Measurements from ENCODE around the gene BNIP1. TPM values are rescaled to one million over a fixed set of nuclear protein-coding genes. Genes with fewer than 3 reads are reported as not detected.

Gene BNIP1
- total RNA-seq, 2 experiments from 2014 or later, result 22.5 to 24.4 TPM

- Mint-ChIP-seq H3K9me3 (peaks cover 3% of the 10 kb centered on the region), H3K27ac (no peak overlapping the region)
These were observed 67.0 kb downstream of the BNIP1 start for GRCh38 chr5:173211284-173211683.

GRCh38 chr5:173213236-173213933 is 69.1 kb downstream of the BNIP1 start:
- H3K27me3 ChIP-seq (ENCODE audit: control insufficient read depth in 1 of 2, insufficient read depth in 2 of 2, low read length in 2 of 2), result peaks cover 0 to 3% of the 10 kb centered on the region in 2 experiments
- no peaks in the 10 kb centered on the region for H3K4me1 ChIP-seq (ENCODE audit: insufficient read depth, low read length)
- H3K9me3 ChIP-seq (ENCODE audit: control insufficient read depth in 1 of 2, insufficient read depth in 1 of 2, low read length in 2 of 2), result peaks cover 0 to 10% of the 10 kb centered on the region in 2 experiments
- H3K27me3 Mint-ChIP-seq, result peaks cover 30% of the 10 kb centered on the region
- no peak overlapping the region for H3K27ac ChIP-seq (ENCODE audit: low read depth in 1 of 2, low read length in 2 of 2)
- H3K4me1 Mint-ChIP-seq (ENCODE audit: low read depth), result no peaks in the 10 kb centered on the region
- H3K36me3 ChIP-seq (ENCODE audit: insufficient read depth, low read length), result no peaks in the 10 kb centered on the region
- H3K9me3 Mint-ChIP-seq, result peaks cover 3% of the 10 kb centered on the region
- ATAC-seq (ENCODE audit: poor library complexity), result no peak
- ChIA-PET CTCF (no interaction called here), POLR2A (no interaction called here)
- no peak overlapping the region for H3K27ac Mint-ChIP-seq
- DNase-seq, result no peak
- intact Hi-C loops (cut with DNase I, micrococcal nuclease), result no loop called here
- H3K36me3 Mint-ChIP-seq (ENCODE audit: low read depth), result no peaks in the 10 kb centered on the region
- no peak for TF ChIP-seq CTCF (IDR thresholded peaks at IDR 0.05)
- no peak overlapping the region for H3K4me3 ChIP-seq (ENCODE audit: low read length)
- no peak overlapping the region for H3K4me3 Mint-ChIP-seq

More at GRCh38 chr5:173211284-173211683, 67.0 kb downstream of the BNIP1 start:
- no peaks in the 10 kb centered on the region for H3K4me1 Mint-ChIP-seq (ENCODE audit: low read depth)
- ChIA-PET CTCF (no interaction called here), POLR2A (no interaction called here)
- H3K36me3 Mint-ChIP-seq (ENCODE audit: low read depth), result no peaks in the 10 kb centered on the region
- H3K27ac ChIP-seq (ENCODE audit: low read depth in 1 of 2, low read length in 2 of 2), result no peak overlapping the region
- no peak for ATAC-seq (ENCODE audit: poor library complexity)
- TF ChIP-seq CTCF (IDR thresholded peaks at IDR 0.05), result no peak
- intact Hi-C loops (cut with DNase I, micrococcal nuclease), result no loop called here
- peaks cover 0 to 10% of the 10 kb centered on the region in 2 experiments for H3K9me3 ChIP-seq (ENCODE audit: control insufficient read depth in 1 of 2, insufficient read depth in 1 of 2, low read length in 2 of 2)
- no peak overlapping the region for H3K4me3 Mint-ChIP-seq
- H3K27me3 Mint-ChIP-seq, result peaks cover 39% of the 10 kb centered on the region
- no peak for DNase-seq
- H3K4me1 ChIP-seq (ENCODE audit: insufficient read depth, low read length), result no peaks in the 10 kb centered on the region
- H3K27me3 ChIP-seq (ENCODE audit: control insufficient read depth in 1 of 2, insufficient read depth in 2 of 2, low read length in 2 of 2), result peaks cover 5 to 11% of the 10 kb centered on the region in 2 experiments
- no peak overlapping the region for H3K4me3 ChIP-seq (ENCODE audit: low read length)
- no peaks in the 10 kb centered on the region for H3K36me3 ChIP-seq (ENCODE audit: insufficient read depth, low read length)

Other genes with a start within 250 kb of the BNIP1 start
- 10 to 100 TPM; 10.0 to 10.5 TPM for gene RPL26L1, start 185.1 kb upstream of the BNIP1 start, total RNA-seq
- gene ATP6V0E1, start 160.8 kb upstream of the BNIP1 start, total RNA-seq, result 10 to 100 TPM; 31.1 to 31.9 TPM
- gene CREBRF, start 88.2 kb upstream of the BNIP1 start, total RNA-seq, result 10 to 100 TPM; 92.7 to 99.6 TPM
- gene NKX2-5, start 90.7 kb downstream of the BNIP1 start, total RNA-seq, result not detected
- not detected for gene STC2, start 183.9 kb downstream of the BNIP1 start, total RNA-seq

Measured in CD4-positive, alpha-beta T cell (primary cell).